Cardiac muscle cell (in vitro differentiated cells and primary cell): ENCODE measurements around the gene RABGGTA. TPM values are rescaled to one million over a fixed set of nuclear protein-coding genes. Genes with fewer than 3 reads are reported as not detected.

Source experiments
- DNase-seq, 2 donors: peaks; one replicate each; pipeline versions ENCODE4 v3.0.0 to v3.0.0-alpha.2; 2010 to 2017; ENCODE audit warnings: low read depth in 1 of 2, low spot score in 1 of 2
- H3K27ac ChIP-seq: fragments of 200-600 bp; sonication (generic); 2 replicates; pipeline ENCODE4 v1.5.1; 2016
- H3K27me3 ChIP-seq: fragments of 200-600 bp; sonication (generic); 2 replicates; pipeline ENCODE4 v1.6.0; 2016; ENCODE audit warnings: control low read depth
- H3K36me3 ChIP-seq: fragments of 200-600 bp; sonication (generic); 2 replicates; pipeline ENCODE4 v1.5.1; 2016; ENCODE audit warnings: control low read depth
- H3K4me1 ChIP-seq: fragments of 200-600 bp; sonication (generic); 2 replicates; pipeline ENCODE4 v1.8.1; 2017; ENCODE audit warnings: low read depth, mild to moderate bottlenecking, mixed run types
- H3K4me3 ChIP-seq: fragments of 200-600 bp; sonication (generic); 2 replicates; pipeline ENCODE4 v1.5.1; 2016; ENCODE audit warnings: mild to moderate bottlenecking
- H3K9me3 ChIP-seq: fragments of 200-600 bp; sonication (generic); 2 replicates; pipeline ENCODE4 v1.5.1; 2017; ENCODE audit warnings: low read depth, mild to moderate bottlenecking, control low read depth
- CTCF ChIP-seq: IDR thresholded peaks from 2 replicates; pipeline ENCODE4 v1.5.1; 2012; ENCODE audit warnings: low read depth, mild to moderate bottlenecking, low read length
- polyA plus RNA-seq: library from polyadenylated mRNA; unstranded; fragments of >200 nt; fragmentation: Nextera tagmentation; extraction: Ambion mirVana; gene quantifications from 2 replicates; pipeline ENCODE4 v1.2.1, GENCODE V29; 2016
- total RNA-seq: library from RNA; depleted of rRNA; stranded (reverse); fragments of >200 nt; gene quantifications from 2 replicates; pipeline ENCODE4 v1.2.3, GENCODE V29; 2016

RABGGTA gene
- total and polyA plus RNA-seq, 2 experiments from 2014 or later = 39.6 to 43.7 TPM

- H3K4me1 ChIP-seq = no peaks in the 10 kb centered on the region
- no peak for TF ChIP-seq CTCF
- no peak overlapping the region for H3K4me3 ChIP-seq
- H3K27ac ChIP-seq = no peak overlapping the region
- H3K27me3 ChIP-seq = no peaks in the 10 kb centered on the region
- no peak for DNase-seq
- no peaks in the 10 kb centered on the region for H3K36me3 ChIP-seq
- H3K9me3 ChIP-seq = no peaks in the 10 kb centered on the region
Observed at GRCh38 chr14:24277606-24278321, 6.4 kb upstream of the RABGGTA start.

- Histone ChIP-seq H3K27me3 (no peaks in the 10 kb centered on the region), H3K27ac (no peak overlapping the region), H3K9me3 (no peaks in the 10 kb centered on the region), H3K4me3 (no peak overlapping the region), H3K4me1 (no peaks in the 10 kb centered on the region), H3K36me3 (no peaks in the 10 kb centered on the region)
- no peak for DNase-seq
- TF ChIP-seq CTCF = no peak
Observed at GRCh38 chr14:24277071-24277470, 5.7 kb upstream of the RABGGTA start.

- Histone ChIP-seq H3K4me1 (no peaks in the 10 kb centered on the region), H3K27me3 (no peaks in the 10 kb centered on the region), H3K4me3 (no peak overlapping the region), H3K27ac (no peak overlapping the region), H3K36me3 (no peaks in the 10 kb centered on the region), H3K9me3 (no peaks in the 10 kb centered on the region)
- TF ChIP-seq CTCF = no peak
- DNase-seq = no peak
Observed at GRCh38 chr14:24274101-24274543, 2.7 kb upstream of the RABGGTA start.

GRCh38 chr14:24273422-24273998 is 2.1 kb upstream of the RABGGTA start:
- Histone ChIP-seq H3K9me3 (no peaks in the 10 kb centered on the region), H3K36me3 (no peaks in the 10 kb centered on the region), H3K4me1 (no peaks in the 10 kb centered on the region), H3K4me3 (no peak overlapping the region), H3K27ac (no peak overlapping the region), H3K27me3 (no peaks in the 10 kb centered on the region)
- no peak for DNase-seq
- TF ChIP-seq CTCF = no peak

- Histone ChIP-seq H3K4me3 (no peak overlapping the region), H3K27ac (no peak overlapping the region), H3K4me1 (no peaks in the 10 kb centered on the region), H3K27me3 (no peaks in the 10 kb centered on the region), H3K36me3 (no peaks in the 10 kb centered on the region), H3K9me3 (no peaks in the 10 kb centered on the region)
- no peak for DNase-seq
- TF ChIP-seq CTCF = no peak
Observed at GRCh38 chr14:24272467-24272866, 1.1 kb upstream of the RABGGTA start.
